HG02852 (cell line): Measurements from ENCODE around the gene PHKA2.
"Not testable (repeated sequence)": the region's sequence is repeated elsewhere in the genome, so short reads cannot be mapped to it uniquely, and the experiment has no call there.

Experiments
- ATAC-seq: cut with Tn5 transposase; IDR thresholded peaks from one replicate; pipeline ENCODE4 v1.9.1; 2021; ENCODE audit warnings: mild to moderate bottlenecking, moderate library complexity; ENCODE audit not compliant: unreplicated experiment

Gene PHKA2

GRCh38 chrX:18980262-18980661, 3.7 kb downstream of the PHKA2 start:
- not testable (repeated sequence) for ATAC-seq

GRCh38 chrX:18974993-18975392, 8.9 kb downstream of the PHKA2 start:
- ATAC-seq: no peak

GRCh38 chrX:18973527-18974192, 10.3 kb downstream of the PHKA2 start:
- ATAC-seq: no peak

GRCh38 chrX:18971506-18971905, 12.4 kb downstream of the PHKA2 start:
- ATAC-seq: no peak

GRCh38 chrX:18970465-18970864, 13.4 kb downstream of the PHKA2 start:
- ATAC-seq: no peak

- ATAC-seq: no peak
These were observed 17.3 kb downstream of the PHKA2 start for GRCh38 chrX:18966624-18967023.

- ATAC-seq: no peak
These were observed 19.0 kb downstream of the PHKA2 start for GRCh38 chrX:18964901-18965300.

- no peak for ATAC-seq
These were observed 19.9 kb downstream of the PHKA2 start for GRCh38 chrX:18964026-18964425.

GRCh38 chrX:18962329-18962728, 21.6 kb downstream of the PHKA2 start:
- no peak for ATAC-seq

GRCh38 chrX:18961686-18962085, 22.2 kb downstream of the PHKA2 start:
- no peak for ATAC-seq

GRCh38 chrX:18956303-18957032, 27.4 kb downstream of the PHKA2 start:
- no peak for ATAC-seq

- ATAC-seq: no peak
These were observed 28.2 kb downstream of the PHKA2 start for GRCh38 chrX:18955676-18956075.

- ATAC-seq: no peak
These were observed 32.9 kb downstream of the PHKA2 start for GRCh38 chrX:18951032-18951431.

- ATAC-seq: no peak
These were observed 34.0 kb downstream of the PHKA2 start for GRCh38 chrX:18949944-18950301.

- no peak for ATAC-seq
These were observed 34.5 kb downstream of the PHKA2 start for GRCh38 chrX:18949291-18949943.

- ATAC-seq: no peak
These were observed 37.3 kb downstream of the PHKA2 start for GRCh38 chrX:18946611-18947010.

- no peak for ATAC-seq
These were observed 37.8 kb downstream of the PHKA2 start for GRCh38 chrX:18946157-18946556.

- no peak for ATAC-seq
These were observed 38.4 kb downstream of the PHKA2 start for GRCh38 chrX:18945483-18945882.

GRCh38 chrX:18944482-18944881, 39.4 kb downstream of the PHKA2 start:
- no peak for ATAC-seq

- no peak for ATAC-seq
These were observed 42.0 kb downstream of the PHKA2 start for GRCh38 chrX:18941896-18942295.

GRCh38 chrX:18938710-18939109, 45.2 kb downstream of the PHKA2 start:
- no peak for ATAC-seq

- no peak for ATAC-seq
These were observed 46.7 kb downstream of the PHKA2 start for GRCh38 chrX:18937173-18937572.
